Adrenal gland (tissue), 5 donors: ENCODE measurements around the gene SDC3.
"Not testable (repeated sequence)": the region's sequence is repeated elsewhere in the genome, so short reads cannot be mapped to it uniquely, and the experiment has no call there.

ENCODE experiments used
- POLR2A ChIP-seq, 2 donors: fragments of 450-650 bp; IDR thresholded peaks; one replicate each; pipeline ENCODE4 v1.6.1; 2017; ENCODE audit warnings: antibody characterized with exemption in 2 of 2, mild to moderate bottlenecking in 2 of 2, moderate library complexity in 1 of 2
- TF ChIP-seq, protein P1 (sequence below), 6 experiments: fragments of 450-650 bp in 4 of 6; fragments of 200-600 bp in 2 of 6; sonication (generic) in 1 of 6; IDR thresholded peaks; 1 replicate in 5 of 6; 2 replicates in 1 of 6; pipeline versions ENCODE4 v1.5.1 to v1.8.0; 2016 to 2021; ENCODE audit warnings: antibody characterized with exemption in 6 of 6, mild to moderate bottlenecking in 2 of 6, moderate library complexity in 1 of 6
- donor health status: DM: no; HTN: no; CAD: no.

DNA sequence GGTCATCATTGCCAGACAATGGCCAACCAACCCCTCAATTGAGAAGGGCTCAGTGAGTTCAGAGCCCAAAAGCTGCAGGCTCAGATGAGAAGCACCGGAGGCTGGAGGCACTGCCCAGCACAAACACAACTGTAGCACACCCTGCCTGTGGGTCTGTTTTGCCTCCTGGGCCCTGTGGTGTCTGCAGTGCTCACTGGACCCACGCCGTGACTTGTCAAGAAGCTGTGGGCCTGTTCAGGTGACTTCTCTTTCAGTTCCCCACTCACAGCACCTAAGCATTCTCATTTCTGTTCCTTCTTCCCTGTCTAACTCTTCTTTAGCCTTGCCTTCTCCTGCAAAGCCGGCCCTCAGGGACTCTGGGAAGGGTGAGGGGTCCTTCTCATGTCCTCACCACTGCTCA is 27.2 kb upstream of the SDC3 start:
- not testable (repeated sequence) for TF ChIP-seq POLR2A (IDR thresholded peaks at IDR 0.05)
- TF ChIP-seq, protein P1, sequence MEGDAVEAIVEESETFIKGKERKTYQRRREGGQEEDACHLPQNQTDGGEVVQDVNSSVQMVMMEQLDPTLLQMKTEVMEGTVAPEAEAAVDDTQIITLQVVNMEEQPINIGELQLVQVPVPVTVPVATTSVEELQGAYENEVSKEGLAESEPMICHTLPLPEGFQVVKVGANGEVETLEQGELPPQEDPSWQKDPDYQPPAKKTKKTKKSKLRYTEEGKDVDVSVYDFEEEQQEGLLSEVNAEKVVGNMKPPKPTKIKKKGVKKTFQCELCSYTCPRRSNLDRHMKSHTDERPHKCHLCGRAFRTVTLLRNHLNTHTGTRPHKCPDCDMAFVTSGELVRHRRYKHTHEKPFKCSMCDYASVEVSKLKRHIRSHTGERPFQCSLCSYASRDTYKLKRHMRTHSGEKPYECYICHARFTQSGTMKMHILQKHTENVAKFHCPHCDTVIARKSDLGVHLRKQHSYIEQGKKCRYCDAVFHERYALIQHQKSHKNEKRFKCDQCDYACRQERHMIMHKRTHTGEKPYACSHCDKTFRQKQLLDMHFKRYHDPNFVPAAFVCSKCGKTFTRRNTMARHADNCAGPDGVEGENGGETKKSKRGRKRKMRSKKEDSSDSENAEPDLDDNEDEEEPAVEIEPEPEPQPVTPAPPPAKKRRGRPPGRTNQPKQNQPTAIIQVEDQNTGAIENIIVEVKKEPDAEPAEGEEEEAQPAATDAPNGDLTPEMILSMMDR (IDR thresholded peaks at IDR 0.05), result not testable (repeated sequence)
